Vagina (tissue), 2 donors: ENCODE data around the gene RBM33.

Experiments used
- POLR2A ChIP-seq, 2 donors: fragments of 450-650 bp; IDR thresholded peaks; one replicate each; pipeline ENCODE4 v1.6.1; 2017; ENCODE audit warnings: antibody characterized with exemption in 2 of 2, mild to moderate bottlenecking in 2 of 2, moderate library complexity in 2 of 2
- POLR2AphosphoS5 ChIP-seq, 2 donors: sonication (generic); formaldehyde crosslinking; IDR thresholded peaks; one replicate each; pipeline ENCODE4 v1.9.0; 2017; ENCODE audit warnings: antibody characterized with exemption in 2 of 2, mild to moderate bottlenecking in 2 of 2, low read depth in 1 of 2; ENCODE audit not compliant: insufficient read depth in 1 of 2
- TF ChIP-seq, protein P1 (sequence below), 3 experiments: fragments of 450-650 bp in 2 of 3; fragments of 200-600 bp in 1 of 3; sonication (generic) in 1 of 3; IDR thresholded peaks; one replicate each; pipeline ENCODE4 v1.5.1; 2017 to 2019; ENCODE audit warnings: antibody characterized with exemption in 3 of 3, mild to moderate bottlenecking in 2 of 3, moderate library complexity in 2 of 3

DNA sequence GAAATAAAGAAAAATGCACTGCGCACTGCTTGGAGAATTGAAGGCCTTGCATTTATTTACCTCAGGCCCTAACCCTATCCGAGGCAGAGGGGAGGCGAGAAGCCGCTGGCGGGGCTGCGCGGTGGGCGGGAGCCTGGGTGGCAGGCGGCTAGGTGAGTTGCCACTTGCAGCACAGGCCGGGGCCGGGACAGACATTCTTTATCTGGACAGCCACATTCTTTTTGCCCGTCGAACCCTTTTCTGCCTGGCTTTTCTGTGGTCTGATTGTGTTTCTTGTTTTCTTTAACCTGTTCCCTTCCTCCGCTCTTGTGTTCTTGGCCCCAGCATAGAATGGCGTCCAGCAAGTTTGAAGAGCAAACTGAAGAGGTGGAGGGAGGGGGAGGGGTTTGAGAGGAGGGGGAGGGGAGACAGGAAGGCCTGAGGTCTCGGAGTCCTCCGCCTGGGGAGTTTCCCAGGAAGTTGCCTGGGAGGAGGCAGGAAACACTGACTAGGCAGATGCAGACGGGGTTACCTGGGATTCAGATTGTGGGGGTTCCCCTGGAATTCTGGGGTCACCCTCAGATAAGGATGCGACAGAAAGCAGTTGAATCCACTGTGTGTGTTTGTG, 162.7 kb downstream of the RBM33 start:
- TF ChIP-seq, protein P1, sequence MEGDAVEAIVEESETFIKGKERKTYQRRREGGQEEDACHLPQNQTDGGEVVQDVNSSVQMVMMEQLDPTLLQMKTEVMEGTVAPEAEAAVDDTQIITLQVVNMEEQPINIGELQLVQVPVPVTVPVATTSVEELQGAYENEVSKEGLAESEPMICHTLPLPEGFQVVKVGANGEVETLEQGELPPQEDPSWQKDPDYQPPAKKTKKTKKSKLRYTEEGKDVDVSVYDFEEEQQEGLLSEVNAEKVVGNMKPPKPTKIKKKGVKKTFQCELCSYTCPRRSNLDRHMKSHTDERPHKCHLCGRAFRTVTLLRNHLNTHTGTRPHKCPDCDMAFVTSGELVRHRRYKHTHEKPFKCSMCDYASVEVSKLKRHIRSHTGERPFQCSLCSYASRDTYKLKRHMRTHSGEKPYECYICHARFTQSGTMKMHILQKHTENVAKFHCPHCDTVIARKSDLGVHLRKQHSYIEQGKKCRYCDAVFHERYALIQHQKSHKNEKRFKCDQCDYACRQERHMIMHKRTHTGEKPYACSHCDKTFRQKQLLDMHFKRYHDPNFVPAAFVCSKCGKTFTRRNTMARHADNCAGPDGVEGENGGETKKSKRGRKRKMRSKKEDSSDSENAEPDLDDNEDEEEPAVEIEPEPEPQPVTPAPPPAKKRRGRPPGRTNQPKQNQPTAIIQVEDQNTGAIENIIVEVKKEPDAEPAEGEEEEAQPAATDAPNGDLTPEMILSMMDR (IDR thresholded peaks at IDR 0.05), result no peak
- no peak for TF ChIP-seq POLR2A (IDR thresholded peaks at IDR 0.05)
- TF ChIP-seq POLR2AphosphoS5 (IDR thresholded peaks at IDR 0.05; ENCODE audit: insufficient read depth in 1 of 2, low read depth in 1 of 2), result no peak
